Stimulated activated effector memory CD8-positive, alpha-beta T cell treated with anti-CD3 and anti-CD28 coated beads, Interleukin-12 subunit alpha, Interleukin-12 subunit beta, amount 100 ng/mL, for 72 hours (primary cell): ENCODE results near the gene PCDHGB4.
"Not testable (repeated sequence)": the region's sequence is repeated elsewhere in the genome, so short reads cannot be mapped to it uniquely, and the experiment has no call there.

Source experiments
- ATAC-seq: fragments of 150-1000 bp; cut with Tn5 transposase; 2 replicates; pipeline ENCODE4 v1.10.0; 2021
- DNase-seq, 2 donors: peaks; one replicate each; pipeline ENCODE4 v3.0.0; 2021 to 2022; ENCODE audit warnings: low spot score in 2 of 2
- H3K27ac Mint-ChIP-seq: one replicate; pipeline ENCODE4 v1.8.0; 2022; ENCODE audit warnings: mild to moderate bottlenecking, mixed read lengths
- H3K36me3 Mint-ChIP-seq: one replicate; pipeline ENCODE4 v1.8.0; 2022; ENCODE audit warnings: mild to moderate bottlenecking, mixed read lengths
- H3K4me1 Mint-ChIP-seq: one replicate; pipeline ENCODE4 v1.8.0; 2022; ENCODE audit warnings: mixed read lengths
- H3K4me3 Mint-ChIP-seq: one replicate; pipeline ENCODE4 v1.8.0; 2022; ENCODE audit warnings: mild to moderate bottlenecking, mixed read lengths
- H3K9me3 Mint-ChIP-seq: one replicate; pipeline ENCODE4 v1.8.0; 2022; ENCODE audit warnings: mixed read lengths

The PCDHGB4 gene

DNA sequence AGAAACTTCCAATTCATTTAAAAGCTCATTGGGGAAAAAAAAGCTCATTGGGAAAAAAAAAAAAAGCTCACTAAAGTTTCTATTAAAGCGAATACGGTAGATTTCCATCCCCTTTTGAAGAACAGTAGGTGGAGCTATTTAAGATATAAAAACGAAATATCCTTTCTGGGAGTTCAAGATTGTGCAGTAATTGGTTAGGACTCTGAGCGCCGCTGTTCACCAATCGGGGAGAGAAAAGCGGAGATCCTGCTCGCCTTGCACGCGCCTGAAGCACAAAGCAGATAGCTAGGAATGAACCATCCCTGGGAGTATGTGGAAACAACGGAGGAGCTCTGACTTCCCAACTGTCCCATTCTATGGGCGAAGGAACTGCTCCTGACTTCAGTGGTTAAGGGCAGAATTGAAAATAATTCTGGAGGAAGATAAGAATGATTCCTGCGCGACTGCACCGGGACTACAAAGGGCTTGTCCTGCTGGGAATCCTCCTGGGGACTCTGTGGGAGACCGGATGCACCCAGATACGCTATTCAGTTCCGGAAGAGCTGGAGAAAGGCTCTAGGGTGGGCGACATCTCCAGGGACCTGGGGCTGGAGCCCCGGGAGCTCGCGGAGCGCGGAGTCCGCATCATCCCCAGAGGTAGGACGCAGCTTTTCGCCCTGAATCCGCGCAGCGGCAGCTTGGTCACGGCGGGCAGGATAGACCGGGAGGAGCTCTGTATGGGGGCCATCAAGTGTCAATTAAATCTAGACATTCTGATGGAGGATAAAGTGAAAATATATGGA is 43.0 kb downstream of the PCDHGB4 start, which contains the start of gene PCDHGA12:
TSS of gene PCDHGA12 (plus strand) at position 176 of the 782 bp plus-strand sequence. CDS start at position 429, 253 bp downstream.
- no peak for DNase-seq
- Mint-ChIP-seq H3K27ac (no peak within 1 kb of the TSS), H3K4me3 (peak within 1 kb of the TSS; percentile 31)

DNA sequence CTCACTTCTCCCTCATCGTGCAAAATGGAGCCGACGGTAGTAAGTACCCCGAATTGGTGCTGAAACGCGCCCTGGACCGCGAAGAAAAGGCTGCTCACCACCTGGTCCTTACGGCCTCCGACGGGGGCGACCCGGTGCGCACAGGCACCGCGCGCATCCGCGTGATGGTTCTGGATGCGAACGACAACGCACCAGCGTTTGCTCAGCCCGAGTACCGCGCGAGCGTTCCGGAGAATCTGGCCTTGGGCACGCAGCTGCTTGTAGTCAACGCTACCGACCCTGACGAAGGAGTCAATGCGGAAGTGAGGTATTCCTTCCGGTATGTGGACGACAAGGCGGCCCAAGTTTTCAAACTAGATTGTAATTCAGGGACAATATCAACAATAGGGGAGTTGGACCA is 43.8 kb downstream of the PCDHGB4 start:
- no peak for ATAC-seq

More for the DNA sequence above, 43.0 kb downstream of the PCDHGB4 start, which contains the start of gene PCDHGA12:
- peaks cover 11% of the 10 kb centered on the region for H3K36me3 Mint-ChIP-seq
- H3K9me3 Mint-ChIP-seq: peaks cover 13% of the 10 kb centered on the region
- H3K4me1 Mint-ChIP-seq: peaks cover 10% of the 10 kb centered on the region
- ATAC-seq: no peak

DNA sequence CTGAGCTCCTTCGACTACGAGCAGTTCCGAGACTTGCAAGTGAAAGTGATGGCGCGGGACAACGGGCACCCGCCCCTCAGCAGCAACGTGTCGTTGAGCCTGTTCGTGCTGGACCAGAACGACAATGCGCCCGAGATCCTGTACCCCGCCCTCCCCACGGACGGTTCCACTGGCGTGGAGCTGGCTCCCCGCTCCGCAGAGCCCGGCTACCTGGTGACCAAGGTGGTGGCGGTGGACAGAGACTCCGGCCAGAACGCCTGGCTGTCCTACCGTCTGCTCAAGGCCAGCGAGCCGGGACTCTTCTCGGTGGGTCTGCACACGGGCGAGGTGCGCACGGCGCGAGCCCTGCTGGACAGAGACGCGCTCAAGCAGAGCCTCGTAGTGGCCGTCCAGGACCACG is 44.8 kb downstream of the PCDHGB4 start:
- not testable (repeated sequence) for ATAC-seq, H3K4me3 Mint-ChIP-seq, DNase-seq, H3K27ac Mint-ChIP-seq
- H3K4me1 Mint-ChIP-seq: peaks cover 10% of the 10 kb centered on the region
- H3K9me3 Mint-ChIP-seq: peaks cover 13% of the 10 kb centered on the region
- peaks cover 11% of the 10 kb centered on the region for H3K36me3 Mint-ChIP-seq

More for the DNA sequence above, 43.8 kb downstream of the PCDHGB4 start:
- Mint-ChIP-seq H3K4me3 (peak overlapping the region; percentile 31), H3K36me3 (peaks cover 11% of the 10 kb centered on the region), H3K4me1 (peaks cover 10% of the 10 kb centered on the region), H3K27ac (no peak overlapping the region), H3K9me3 (peaks cover 13% of the 10 kb centered on the region)
- DNase-seq: no peak

DNA sequence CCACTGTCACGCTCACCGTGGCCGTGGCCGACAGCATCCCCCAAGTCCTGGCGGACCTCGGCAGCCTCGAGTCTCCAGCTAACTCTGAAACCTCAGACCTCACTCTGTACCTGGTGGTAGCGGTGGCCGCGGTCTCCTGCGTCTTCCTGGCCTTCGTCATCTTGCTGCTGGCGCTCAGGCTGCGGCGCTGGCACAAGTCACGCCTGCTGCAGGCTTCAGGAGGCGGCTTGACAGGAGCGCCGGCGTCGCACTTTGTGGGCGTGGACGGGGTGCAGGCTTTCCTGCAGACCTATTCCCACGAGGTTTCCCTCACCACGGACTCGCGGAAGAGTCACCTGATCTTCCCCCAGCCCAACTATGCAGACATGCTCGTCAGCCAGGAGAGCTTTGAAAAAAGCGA is 45.2 kb downstream of the PCDHGB4 start:
- Mint-ChIP-seq H3K9me3 (peaks cover 13% of the 10 kb centered on the region), H3K36me3 (peaks cover 11% of the 10 kb centered on the region), H3K4me1 (peaks cover 10% of the 10 kb centered on the region)
- DNase-seq, ATAC-seq, H3K27ac Mint-ChIP-seq, H3K4me3 Mint-ChIP-seq: not testable (repeated sequence)

DNA sequence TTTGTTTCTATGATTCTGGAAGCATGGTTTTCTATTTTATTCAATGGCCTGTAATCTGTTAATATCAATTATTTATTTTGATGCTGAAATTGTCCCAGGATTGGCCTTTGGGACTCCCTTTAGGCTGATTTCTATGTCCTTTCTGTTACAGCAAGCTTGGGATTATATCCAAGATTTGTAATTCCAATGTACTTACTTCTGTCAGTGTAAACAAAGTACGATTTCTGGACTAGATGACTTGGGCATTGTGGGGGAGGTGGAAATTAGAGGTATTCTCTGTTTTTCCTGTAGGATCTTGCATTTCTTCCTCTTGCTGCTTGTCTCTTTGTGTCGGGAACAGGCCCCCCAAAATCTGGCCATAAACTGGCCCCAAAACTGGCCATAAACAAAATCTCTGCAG is 46.5 kb downstream of the PCDHGB4 start:
- Mint-ChIP-seq H3K27ac (no peak overlapping the region), H3K4me1 (peaks cover 10% of the 10 kb centered on the region), H3K36me3 (peaks cover 11% of the 10 kb centered on the region), H3K9me3 (peaks cover 9% of the 10 kb centered on the region), H3K4me3 (no peak overlapping the region)
- no peak for ATAC-seq
- DNase-seq: no peak

DNA sequence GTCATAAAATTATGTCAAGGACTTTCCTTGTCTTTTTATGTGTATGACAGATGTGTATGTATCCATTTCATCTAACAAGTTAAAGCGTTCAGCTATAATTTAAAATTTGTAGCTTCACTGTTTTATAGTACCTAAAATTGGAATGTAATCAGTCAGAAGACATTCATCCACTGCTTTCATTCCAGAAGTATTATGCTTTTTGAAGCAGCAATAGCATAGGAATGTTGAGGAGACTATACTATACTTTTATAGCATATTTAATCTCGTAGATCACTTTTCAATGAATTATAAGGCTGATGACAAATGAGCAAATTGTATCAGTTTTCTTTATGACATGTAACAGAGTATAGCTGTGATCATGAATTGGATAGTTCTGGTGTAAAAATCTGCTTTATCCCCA is 49.7 kb downstream of the PCDHGB4 start:
- Mint-ChIP-seq H3K9me3 (peaks cover 5% of the 10 kb centered on the region), H3K36me3 (no peaks in the 10 kb centered on the region), H3K4me3 (no peak overlapping the region), H3K4me1 (no peaks in the 10 kb centered on the region), H3K27ac (no peak overlapping the region)
- no peak for DNase-seq
- no peak for ATAC-seq

DNA sequence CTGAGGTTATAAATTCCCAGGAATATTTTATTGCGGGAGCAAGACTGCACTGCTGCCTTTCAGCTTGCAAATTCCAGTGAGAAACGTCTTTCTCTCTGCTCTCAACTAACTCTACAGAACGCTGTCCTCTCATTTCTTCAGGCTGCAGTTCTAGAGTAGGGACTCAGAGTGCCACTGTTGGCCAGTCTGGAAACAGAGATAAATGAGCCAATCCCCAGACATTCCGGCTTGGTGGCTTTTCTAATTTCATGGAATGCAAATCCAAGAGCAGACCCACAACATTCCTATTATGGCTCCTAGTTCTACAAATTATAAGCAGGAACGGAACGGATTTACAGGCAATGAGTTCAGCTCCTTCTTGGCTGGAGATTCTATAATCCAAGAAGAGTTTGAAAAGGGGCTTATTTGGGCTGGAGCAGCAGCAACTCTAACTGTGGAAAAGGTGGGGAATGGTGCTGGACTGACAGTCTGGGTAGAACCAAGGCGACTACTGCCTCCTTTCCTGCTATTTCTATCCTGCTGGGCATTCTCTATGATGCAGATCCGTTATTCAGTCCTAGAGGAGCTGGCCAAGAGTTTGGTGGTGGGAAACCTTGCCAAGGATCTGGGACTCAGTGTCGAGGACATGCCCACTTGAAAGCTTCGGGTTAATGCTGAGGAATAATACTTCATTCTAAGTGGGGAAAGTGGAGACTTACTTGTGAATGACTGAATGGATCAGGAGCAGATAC is 52.1 kb downstream of the PCDHGB4 start:
- Mint-ChIP-seq H3K9me3 (peaks cover 3% of the 10 kb centered on the region), H3K36me3 (no peaks in the 10 kb centered on the region), H3K4me3 (no peak overlapping the region), H3K4me1 (no peaks in the 10 kb centered on the region), H3K27ac (no peak overlapping the region)
- DNase-seq (no peak), ATAC-seq (no peak)
